OCI-LY7 (cell line): Measurements from ENCODE around the gene TJP3. TPM values are rescaled to one million over a fixed set of nuclear protein-coding genes. Genes with fewer than 3 reads are reported as not detected.

Source experiments
- BruUV-seq: library from RNA; stranded (reverse); fragments of 400-500 nt; replicated peaks from 2 replicates; lab custom pipeline; 2021; lab: Mats Ljungman, UMichigan
- CTCF ChIA-PET: fragments of 300-600 bp; sonication (Branson Sonifier 250); formaldehyde crosslinking; loops from one replicate; lab custom pipeline; 2022; ENCODE audit warnings: antibody characterized with exemption; ENCODE audit not compliant: unreplicated experiment; lab: Charles Lee
- POLR2A ChIA-PET: fragments of 300-600 bp; sonication (Branson Sonifier 250); formaldehyde crosslinking; loops from one replicate; lab custom pipeline; 2022; ENCODE audit warnings: antibody characterized with exemption; lab: Charles Lee
- DNase-seq: peaks from one replicate; pipeline ENCODE4 v3.0.0-alpha.2; 2015; ENCODE audit warnings: low spot score
- H2AFZ ChIP-seq: fragments of 200-600 bp; sonication (generic), shearing (Covaris generic); 2 replicates; pipeline ENCODE4 v1.6.1; 2014; ENCODE audit warnings: mild to moderate bottlenecking, antibody characterized with exemption, low read length, moderate library complexity
- H3K27ac ChIP-seq: fragments of 200-600 bp; sonication (generic); 2 replicates; pipeline ENCODE4 v1.5.1; 2014; ENCODE audit warnings: mixed run types, low read depth, mild to moderate bottlenecking, moderate library complexity, low read length, inconsistent platforms; ENCODE audit not compliant: poor library complexity, severe bottlenecking
- H3K36me3 ChIP-seq: fragments of 200-600 bp; sonication (generic); 2 replicates; pipeline ENCODE4 v1.6.1; 2014; ENCODE audit warnings: mild to moderate bottlenecking, antibody characterized with exemption, low read length, moderate library complexity, mixed read lengths; ENCODE audit not compliant: insufficient read depth
- H3K4me1 ChIP-seq: fragments of 200-600 bp; sonication (generic); 2 replicates; pipeline ENCODE4 v1.5.1; 2014; ENCODE audit warnings: mild to moderate bottlenecking, low read length; ENCODE audit not compliant: insufficient read depth, poor library complexity, severe bottlenecking
- H3K4me2 ChIP-seq: fragments of 200-600 bp; sonication (generic); 2 replicates; pipeline ENCODE4 v1.6.1; 2014; ENCODE audit warnings: mild to moderate bottlenecking, low read length
- H3K4me3 ChIP-seq: fragments of 200-600 bp; sonication (generic); 2 replicates; pipeline ENCODE4 v1.5.1; 2014; ENCODE audit warnings: mild to moderate bottlenecking, low read depth, low read length; ENCODE audit not compliant: poor library complexity, severe bottlenecking
- H3K79me2 ChIP-seq: fragments of 200-600 bp; sonication (generic); 2 replicates; pipeline ENCODE4 v1.6.1; 2016; ENCODE audit warnings: low read depth, mild to moderate bottlenecking, low read length, moderate library complexity, mixed read lengths; ENCODE audit not compliant: insufficient read depth
- H3K9me2 ChIP-seq: fragments of 200-600 bp; sonication (generic); 2 replicates; pipeline ENCODE4 v1.6.1; 2016; ENCODE audit warnings: mild to moderate bottlenecking, low read length, mixed read lengths; ENCODE audit not compliant: insufficient read depth
- H3K9me3 ChIP-seq: fragments of 200-600 bp; sonication (generic); 2 replicates; pipeline ENCODE4 v1.6.1; 2014; ENCODE audit warnings: mild to moderate bottlenecking, mixed run types, low read length, mixed read lengths
- H4K20me1 ChIP-seq: fragments of 200-600 bp; sonication (generic); 2 replicates; pipeline ENCODE4 v1.6.1; 2014; ENCODE audit warnings: mild to moderate bottlenecking, antibody characterized with exemption, low read length, moderate library complexity, mixed read lengths; ENCODE audit not compliant: insufficient read depth
- EZH2phosphoT487 ChIP-seq: fragments of 200-600 bp; sonication (generic); IDR thresholded peaks from 2 replicates; pipeline ENCODE4 v1.6.1; 2018; ENCODE audit warnings: low read depth, borderline replicate concordance, mild to moderate bottlenecking, mixed run types, antibody characterized with exemption, low read length, moderate library complexity, mixed read lengths
- intact Hi-C: fragments of 100-400 bp; cut with micrococcal nuclease; formaldehyde crosslinking; loops from one replicate; pipeline ENCODE4 v1.10.0; 2022; ENCODE audit not compliant: unreplicated experiment
- total RNA-seq, 2 experiments: library from RNA; depleted of rRNA in 1 of 2; stranded (reverse); fragments of >200 nt in 1 of 2; shearing (Covaris generic) in 1 of 2; gene quantifications; 2 replicates each; pipeline ENCODE4 v1.2.3, GENCODE V29; 2014 to 2022
- TF ChIP-seq, protein P1 (sequence below): fragments of 200-600 bp; sonication (generic); conservative IDR thresholded peaks from 2 replicates; pipeline ENCODE4 v1.5.1; 2014; ENCODE audit warnings: mild to moderate bottlenecking, antibody characterized with exemption, low read length, moderate library complexity, mixed read lengths

The TJP3 gene
- total RNA-seq, 2 experiments from 2014 or later = 0.69 to 1.8 TPM

DNA sequence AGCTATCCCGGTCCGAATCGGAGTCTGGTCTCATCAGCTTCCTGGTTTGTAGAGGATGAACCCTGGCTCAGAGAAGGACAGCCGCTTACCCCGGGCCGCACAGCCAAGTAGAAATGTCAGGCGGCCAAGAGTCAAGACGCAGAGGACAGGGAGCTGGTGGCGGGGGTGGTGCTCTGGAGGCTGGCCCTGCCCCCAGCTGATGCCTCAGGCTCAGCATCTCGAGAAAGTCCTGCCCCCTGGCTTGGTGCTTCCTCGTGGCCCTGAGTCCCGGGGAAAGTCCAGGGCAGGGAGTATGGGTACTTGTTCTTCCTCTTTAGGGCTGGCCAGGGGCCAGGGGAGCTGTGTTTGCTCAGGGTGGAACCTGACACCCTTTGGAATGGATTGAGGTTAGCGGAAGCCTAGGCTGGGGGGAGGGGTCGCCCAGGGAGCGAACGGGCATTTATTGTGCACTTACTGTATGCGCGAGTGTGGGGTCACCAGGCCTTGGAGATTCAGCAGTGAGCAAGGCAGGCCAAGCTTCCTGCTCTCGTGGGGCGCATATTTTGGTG is 2.2 kb downstream of the TJP3 start:
- BruUV-seq = no TSS peak
- intact Hi-C loops = no loop called here
- no peaks in the 10 kb centered on the region for H3K9me3 ChIP-seq
- H3K79me2 ChIP-seq = no peaks in the 10 kb centered on the region
- no peak overlapping the region for H3K27ac ChIP-seq
- H3K9me2 ChIP-seq = no peaks in the 10 kb centered on the region
- no peak overlapping the region for H3K4me3 ChIP-seq
- CTCF ChIA-PET = no interaction called here
- H3K4me1 ChIP-seq = no peaks in the 10 kb centered on the region
- H2AFZ ChIP-seq = no peak overlapping the region
- DNase-seq = no peak
- POLR2A ChIA-PET = interaction anchor here (0.6 kb wide), 1 partner anchor 439 kb away, joined by 3 read pairs; no protein-coding TSS in a partner anchor
- no peaks in the 10 kb centered on the region for H3K36me3 ChIP-seq
- H3K4me2 ChIP-seq = no peak overlapping the region
- TF ChIP-seq, protein P1, sequence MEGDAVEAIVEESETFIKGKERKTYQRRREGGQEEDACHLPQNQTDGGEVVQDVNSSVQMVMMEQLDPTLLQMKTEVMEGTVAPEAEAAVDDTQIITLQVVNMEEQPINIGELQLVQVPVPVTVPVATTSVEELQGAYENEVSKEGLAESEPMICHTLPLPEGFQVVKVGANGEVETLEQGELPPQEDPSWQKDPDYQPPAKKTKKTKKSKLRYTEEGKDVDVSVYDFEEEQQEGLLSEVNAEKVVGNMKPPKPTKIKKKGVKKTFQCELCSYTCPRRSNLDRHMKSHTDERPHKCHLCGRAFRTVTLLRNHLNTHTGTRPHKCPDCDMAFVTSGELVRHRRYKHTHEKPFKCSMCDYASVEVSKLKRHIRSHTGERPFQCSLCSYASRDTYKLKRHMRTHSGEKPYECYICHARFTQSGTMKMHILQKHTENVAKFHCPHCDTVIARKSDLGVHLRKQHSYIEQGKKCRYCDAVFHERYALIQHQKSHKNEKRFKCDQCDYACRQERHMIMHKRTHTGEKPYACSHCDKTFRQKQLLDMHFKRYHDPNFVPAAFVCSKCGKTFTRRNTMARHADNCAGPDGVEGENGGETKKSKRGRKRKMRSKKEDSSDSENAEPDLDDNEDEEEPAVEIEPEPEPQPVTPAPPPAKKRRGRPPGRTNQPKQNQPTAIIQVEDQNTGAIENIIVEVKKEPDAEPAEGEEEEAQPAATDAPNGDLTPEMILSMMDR = no peak
- TF ChIP-seq EZH2phosphoT487 = no peak
- H4K20me1 ChIP-seq = no peaks in the 10 kb centered on the region

DNA sequence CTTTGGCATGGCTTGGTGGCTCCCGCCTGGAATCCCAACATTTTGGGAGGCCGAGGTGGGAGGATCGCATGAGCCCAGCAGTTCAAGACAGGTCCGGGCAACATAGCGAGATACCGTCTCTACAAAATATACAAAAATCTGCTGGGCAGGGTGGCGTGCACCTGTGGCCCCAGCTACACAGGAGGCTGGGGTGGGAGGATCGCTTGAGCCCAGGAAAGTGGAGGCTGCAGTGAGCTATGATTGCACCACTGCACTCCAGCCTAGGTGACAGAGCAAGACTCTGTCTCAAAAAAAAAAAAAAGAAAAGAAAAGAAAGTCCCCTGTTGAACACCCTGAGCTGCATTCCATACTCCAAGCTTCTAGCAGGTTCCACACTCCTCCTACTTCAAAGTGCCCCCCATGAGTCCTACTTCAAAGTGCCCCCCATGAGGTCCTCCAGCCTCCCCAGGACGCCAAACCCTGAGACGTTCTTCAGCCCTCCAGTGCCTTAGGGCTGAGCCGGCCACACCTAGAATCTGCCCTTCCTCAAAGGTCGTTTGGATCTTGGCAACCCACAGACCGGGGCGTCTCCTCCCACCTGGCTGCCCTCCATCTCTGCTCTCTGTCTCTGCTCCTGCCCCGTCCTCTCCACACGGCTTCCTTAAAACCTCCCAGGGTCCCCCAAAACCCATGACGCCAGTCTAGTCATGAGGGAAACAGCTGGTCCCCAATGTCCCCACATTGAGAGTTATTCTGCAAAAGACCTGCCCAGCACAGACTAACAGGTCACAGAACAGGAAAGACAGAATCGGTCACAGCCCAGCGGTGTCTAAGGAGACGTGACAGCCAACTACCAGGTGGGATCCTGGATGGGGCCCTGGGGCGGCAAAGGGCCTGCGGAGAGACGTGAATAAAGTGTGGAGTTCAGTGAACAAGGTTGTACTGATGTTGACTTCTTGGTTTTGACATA is 4.8 kb downstream of the TJP3 start:
- no peaks in the 10 kb centered on the region for H3K36me3 ChIP-seq
- no peak overlapping the region for H3K4me2 ChIP-seq
- POLR2A ChIA-PET = no interaction called here
- H3K27ac ChIP-seq = no peak overlapping the region
- H4K20me1 ChIP-seq = no peaks in the 10 kb centered on the region
- no peak overlapping the region for H2AFZ ChIP-seq
- H3K4me3 ChIP-seq = no peak overlapping the region
- H3K9me2 ChIP-seq = no peaks in the 10 kb centered on the region
- intact Hi-C loops = no loop called here
- BruUV-seq = no TSS peak
- H3K9me3 ChIP-seq = no peaks in the 10 kb centered on the region
- TF ChIP-seq, protein P1 = no peak
- no peak for TF ChIP-seq EZH2phosphoT487
- no peaks in the 10 kb centered on the region for H3K79me2 ChIP-seq
- CTCF ChIA-PET = no interaction called here
- no peak for DNase-seq
- H3K4me1 ChIP-seq = no peaks in the 10 kb centered on the region
